SU-DHL-6 (cell line): ENCODE results near the gene HMX2.

Source experiments
- CTCF ChIP-seq: fragments of 200-600 bp; sonication (generic); IDR thresholded peaks from one replicate; pipeline ENCODE4 v1.5.1; 2017; ENCODE audit warnings: antibody characterized with exemption, mild to moderate bottlenecking, low read length, moderate library complexity; ENCODE audit not compliant: insufficient read depth, poor library complexity, severe bottlenecking
- EZH2phosphoT487 ChIP-seq: fragments of 200-600 bp; sonication (generic), shearing (Covaris generic); conservative IDR thresholded peaks from 2 replicates; pipeline ENCODE4 v1.6.1; 2018; ENCODE audit warnings: mild to moderate bottlenecking, antibody characterized with exemption, low read length, moderate library complexity, mixed read lengths

GRCh38 chr10:123143162-123143824 lies 4.6 kb upstream of the HMX2 start:
- TF ChIP-seq CTCF (no peak), EZH2phosphoT487 (no peak)
